HepG2 (cell line): ENCODE results near the gene UNC13D. TPM values are rescaled to one million over a fixed set of nuclear protein-coding genes. Genes with fewer than 3 reads are reported as not detected.
A peak's percentile ranks its signal among the peaks of the same experiment; 100 is the strongest.

ENCODE experiments used
- ARHGAP35 ChIP-seq: sonication (generic); formaldehyde crosslinking; IDR thresholded peaks from 2 replicates; pipeline ENCODE4 v1.9.0; 2022; ENCODE audit warnings: mild to moderate bottlenecking, inconsistent platforms, moderate library complexity, missing genetic modification reagents, borderline replicate concordance
- EEA1 ChIP-seq: sonication (generic); formaldehyde crosslinking; IDR thresholded peaks from 2 replicates; pipeline ENCODE4 v1.5.1; 2020; ENCODE audit warnings: mild to moderate bottlenecking, missing genetic modification reagents, borderline replicate concordance
- ELF4 ChIP-seq: sonication (generic); formaldehyde crosslinking; IDR thresholded peaks from 2 replicates; pipeline ENCODE4 v1.5.0; 2020; ENCODE audit warnings: missing genetic modification reagents, mild to moderate bottlenecking, moderate library complexity, borderline replicate concordance
- FOXP4 ChIP-seq: sonication (generic); formaldehyde crosslinking; IDR thresholded peaks from 2 replicates; pipeline ENCODE4 v1.4.0; 2020; ENCODE audit warnings: missing genetic modification reagents
- ISL2 ChIP-seq: sonication (generic); formaldehyde crosslinking; IDR thresholded peaks from 2 replicates; pipeline ENCODE4 v1.5.0; 2020; ENCODE audit warnings: missing genetic modification reagents
- JDP2 ChIP-seq: sonication (generic); formaldehyde crosslinking; IDR thresholded peaks from 2 replicates; pipeline ENCODE4 v1.8.1; 2022; ENCODE audit warnings: missing genetic modification reagents, borderline replicate concordance
- KLF11 ChIP-seq: IDR thresholded peaks from 2 replicates; pipeline ENCODE4 v1.6.1; 2016; ENCODE audit warnings: missing compliant biosample characterization
- MIER2 ChIP-seq: IDR thresholded peaks from 2 replicates; pipeline ENCODE4 v1.6.1; 2016; ENCODE audit warnings: missing biosample characterization, missing genetic modification reagents
- MXD1 ChIP-seq: sonication (generic); formaldehyde crosslinking; IDR thresholded peaks from 2 replicates; pipeline ENCODE4 v1.4.0; 2020; ENCODE audit warnings: mild to moderate bottlenecking, missing genetic modification reagents
- PAWR ChIP-seq: sonication (generic); formaldehyde crosslinking; IDR thresholded peaks from 2 replicates; pipeline ENCODE4 v1.4.0; 2020; ENCODE audit warnings: missing genetic modification reagents, mild to moderate bottlenecking, borderline replicate concordance
- RBM39 ChIP-seq: fragments of 200-400 bp; formaldehyde crosslinking; IDR thresholded peaks from one replicate; pipeline ENCODE4 v1.6.1; 2018; ENCODE audit warnings: antibody characterized with exemption, mild to moderate bottlenecking, low read depth, low read length; ENCODE audit not compliant: poor library complexity, severe bottlenecking
- REXO4 ChIP-seq: sonication (generic); formaldehyde crosslinking; IDR thresholded peaks from 2 replicates; pipeline ENCODE4 v1.8.0; 2022; ENCODE audit warnings: missing genetic modification reagents, mild to moderate bottlenecking, borderline replicate concordance
- RFX3 ChIP-seq: IDR thresholded peaks from 2 replicates; pipeline ENCODE4 v1.6.1; 2016; ENCODE audit warnings: missing biosample characterization, missing genetic modification reagents
- RFXAP ChIP-seq: sonication (generic); formaldehyde crosslinking; IDR thresholded peaks from 2 replicates; pipeline ENCODE4 v1.4.0; 2020; ENCODE audit warnings: missing genetic modification reagents, borderline replicate concordance
- SALL1 ChIP-seq: sonication (generic); formaldehyde crosslinking; IDR thresholded peaks from 2 replicates; pipeline ENCODE4 v1.8.0; 2022; ENCODE audit warnings: mild to moderate bottlenecking, missing genetic modification reagents
- SRY ChIP-seq: sonication (generic); formaldehyde crosslinking; IDR thresholded peaks from 2 replicates; pipeline ENCODE4 v1.8.0; 2022; ENCODE audit warnings: mild to moderate bottlenecking, missing genetic modification reagents
- TAF15 ChIP-seq: fragments of 200-400 bp; formaldehyde crosslinking; IDR thresholded peaks from one replicate; pipeline ENCODE4 v1.6.1; 2018; ENCODE audit warnings: mild to moderate bottlenecking, low read depth, low read length; ENCODE audit not compliant: poor library complexity, severe bottlenecking
- U2AF1 ChIP-seq: fragments of 200-400 bp; formaldehyde crosslinking; optimal IDR thresholded peaks from 2 replicates; pipeline ENCODE3; 2017; ENCODE audit warnings: mild to moderate bottlenecking, low read depth, low read length
- YEATS2 ChIP-seq: sonication (generic); formaldehyde crosslinking; IDR thresholded peaks from 2 replicates; pipeline ENCODE4 v1.4.0; 2020; ENCODE audit warnings: missing genetic modification reagents, borderline replicate concordance
- ZMYM2 ChIP-seq: sonication (generic); formaldehyde crosslinking; IDR thresholded peaks from 2 replicates; pipeline ENCODE4 v1.8.0; 2022; ENCODE audit warnings: mild to moderate bottlenecking, missing genetic modification reagents
- ZNF616 ChIP-seq: sonication (generic); formaldehyde crosslinking; IDR thresholded peaks from 2 replicates; pipeline ENCODE4 v1.5.0; 2020; ENCODE audit warnings: low read depth, mild to moderate bottlenecking, missing genetic modification reagents
- ZNF629 ChIP-seq: sonication (generic); formaldehyde crosslinking; conservative IDR thresholded peaks from 2 replicates; pipeline ENCODE4 v1.5.0; 2020; ENCODE audit warnings: missing genetic modification reagents
- ZNF879 ChIP-seq: sonication (generic); formaldehyde crosslinking; IDR thresholded peaks from 2 replicates; pipeline ENCODE4 v1.8.1; 2023; ENCODE audit warnings: missing genetic modification reagents
- ZXDC ChIP-seq: sonication (generic); formaldehyde crosslinking; IDR thresholded peaks from 2 replicates; pipeline ENCODE4 v1.5.0; 2020; ENCODE audit warnings: mild to moderate bottlenecking, missing genetic modification reagents
- polyA plus RNA-seq, 8 experiments: library from polyadenylated mRNA; depleted of rRNA in 3 of 8; stranded (reverse) in 7 of 8; unstranded in 1 of 8; fragments of >200 nt; fragmentation: Illumina TruSeq in 4 of 8; extraction: Trizol in 4 of 8; gene quantifications; 2 replicates each; pipeline versions ENCODE4 v1.2.1 to v1.2.3, GENCODE V29; 2011 to 2016; ENCODE audit warnings: low read depth in 4 of 8, missing spikeins in 1 of 8, mixed read lengths in 1 of 8; ENCODE audit not compliant: insufficient read depth in 1 of 8
- total RNA-seq, 5 experiments: library from RNA; depleted of rRNA; stranded (reverse); fragments of >200 nt; fragmentation: Illumina TruSeq; extraction: Trizol; gene quantifications; 2 replicates each; pipeline ENCODE4 v1.2.3, GENCODE V29; 2016; ENCODE audit warnings: low read depth in 1 of 5

Gene UNC13D
- total and polyA plus RNA-seq, 2 of the 13 experiments (the other 11 are each of a cell fraction or from before 2014, with no cell fraction given), result 29.7 to 42.7 TPM

DNA sequence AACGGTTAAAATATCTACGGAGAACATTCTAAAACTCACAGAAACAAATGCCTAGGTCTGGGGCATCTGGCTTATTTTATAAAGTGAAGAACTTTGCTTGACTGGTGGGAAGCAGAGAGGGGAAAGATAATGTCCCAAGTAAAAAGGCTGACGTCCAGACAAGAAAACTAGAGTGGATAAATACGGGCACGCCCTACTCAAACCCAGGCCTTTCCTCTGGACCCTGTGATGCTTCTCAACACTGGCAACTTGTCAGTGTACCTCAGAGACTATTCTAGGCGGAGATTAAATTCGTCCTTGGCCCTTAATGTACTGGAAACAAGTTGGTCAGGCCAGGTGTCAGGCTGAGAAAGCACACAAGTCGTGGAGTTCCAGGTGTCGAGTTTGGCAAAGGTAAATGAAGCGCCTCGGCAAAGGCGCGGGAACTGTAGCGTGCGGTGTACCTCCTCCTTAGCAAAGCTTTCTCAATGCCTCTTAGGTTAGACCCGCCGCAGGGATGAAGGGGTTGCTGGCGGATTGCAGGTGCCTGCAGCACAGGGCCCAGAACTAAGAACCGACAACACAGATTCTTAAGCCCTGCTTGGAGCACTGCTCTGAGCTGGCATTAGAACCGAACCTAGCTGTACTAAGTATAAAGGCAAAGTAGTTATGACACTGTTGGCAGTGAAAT is 60.3 kb downstream of the UNC13D start (continued):
- TF ChIP-seq PAWR (no peak), TAF15 (no peak), RBM39 (no peak), EEA1 (0 out of 2 replicates have a peak, but pooled peaks have one; percentile 12), ARHGAP35 (no peak), ZMYM2 (0 out of 2 replicates have a peak, but pooled peaks have one; percentile 41), ZNF879 (CRISPR knock-in tag) (no peak), FOXP4 (CRISPR knock-in tag) (0 out of 2 replicates have a peak, but pooled peaks have one; percentile 10), RFXAP (CRISPR knock-in tag) (0 out of 2 replicates have a peak, but pooled peaks have one; percentile 44), MXD1 (no peak; the same call in 1 of the 2 replicates), ISL2 (0 out of 2 replicates have a peak, but pooled peaks have one; percentile 34), KLF11 (CRISPR knock-in tag) (no peak), ZNF616 (0 out of 2 replicates have a peak, but pooled peaks have one; percentile 42), ZXDC (CRISPR knock-in tag) (no peak), RFX3 (CRISPR knock-in tag) (no peak), YEATS2 (CRISPR knock-in tag) (no peak), JDP2 (no peak), ZNF629 (0 out of 2 replicates have a peak, but pooled peaks have one; percentile 5), U2AF1 (no peak), MIER2 (CRISPR knock-in tag) (no peak), SRY (peak; percentile 72; the same call in 1 of the 2 replicates), ELF4 (CRISPR knock-in tag) (no peak), REXO4 (no peak), SALL1 (CRISPR knock-in tag) (no peak; the same call in 1 of the 2 replicates)
